Vagina (tissue), 2 donors: ENCODE measurements around the gene SLFNL1.

ENCODE experiments used
- CTCF ChIP-seq, 3 experiments: fragments of 450-650 bp in 2 of 3; fragments of 200-600 bp in 1 of 3; sonication (generic) in 1 of 3; IDR thresholded peaks; one replicate each; pipeline ENCODE4 v1.5.1; 2017 to 2019; ENCODE audit warnings: antibody characterized with exemption in 3 of 3, mild to moderate bottlenecking in 2 of 3, moderate library complexity in 2 of 3
- POLR2A ChIP-seq, 2 donors: fragments of 450-650 bp; IDR thresholded peaks; one replicate each; pipeline ENCODE4 v1.6.1; 2017; ENCODE audit warnings: antibody characterized with exemption in 2 of 2, mild to moderate bottlenecking in 2 of 2, moderate library complexity in 2 of 2

GRCh38 chr1:41017141-41018017 is 4.1 kb downstream of the SLFNL1 start:
- TF ChIP-seq CTCF (IDR thresholded peaks at IDR 0.05) (no peak), POLR2A (IDR thresholded peaks at IDR 0.05) (no peak)
